Myometrial cell (primary cell): ENCODE data around the gene NTN4. TPM values are rescaled to one million over a fixed set of nuclear protein-coding genes. Genes with fewer than 3 reads are reported as not detected.

ENCODE experiments used
- total RNA-seq: library from RNA; depleted of rRNA; stranded (reverse); fragments of >200 nt; gene quantifications from 2 replicates; pipeline ENCODE4 v1.2.3, GENCODE V29; 2015

The NTN4 gene
- total RNA-seq = 0.58 and 0.71 TPM in 2 replicates

GRCh38 chr12:95790033-95790916 is at the start of gene NTN4:
Gene NTN4 (minus strand): TSS chr12:95790764. CDS start chr12:95790309, 455 bp downstream.

Other genes with a start within 250 kb of the NTN4 start
- gene USP44, start 239.3 kb downstream of the NTN4 start, total RNA-seq = 0.86 and 1.6 TPM in 2 replicates
- gene SNRPF, start 68.2 kb upstream of the NTN4 start, total RNA-seq = 9.5 and 13.1 TPM in 2 replicates
- not detected in 2 replicates for gene CCDC38, start 151.8 kb upstream of the NTN4 start, total RNA-seq
- not detected in 2 replicates for gene AMDHD1, start 152.6 kb upstream of the NTN4 start, total RNA-seq
- gene HAL, start 205.6 kb upstream of the NTN4 start, total RNA-seq = not detected in 2 replicates
- gene LTA4H, start 244.8 kb upstream of the NTN4 start, total RNA-seq = 62.0 and 68.6 TPM in 2 replicates